Glomerular visceral epithelial cell (primary cell): ENCODE results near the gene FBXO24.
A peak's percentile ranks its signal among the peaks of the same experiment; 100 is the strongest.

Experiments
- DNase-seq: peaks from one replicate; pipeline ENCODE4 v3.0.0-alpha.2; 2016; ENCODE audit errors: extremely low spot score

Gene FBXO24

GRCh38 chr7:100574362-100575205 lies 11.5 kb upstream of the FBXO24 start:
- no peak for DNase-seq

- DNase-seq: no peak
Measured at GRCh38 chr7:100575206-100575631, 10.9 kb upstream of the FBXO24 start.

- DNase-seq: no peak
Measured at GRCh38 chr7:100575746-100576383, 10.3 kb upstream of the FBXO24 start.

- no peak for DNase-seq
Measured at GRCh38 chr7:100576384-100576993, 9.6 kb upstream of the FBXO24 start.

- no peak for DNase-seq
Measured at GRCh38 chr7:100577103-100577502, 9.0 kb upstream of the FBXO24 start.

- DNase-seq: no peak
Measured at GRCh38 chr7:100577507-100577906, 8.6 kb upstream of the FBXO24 start.

GRCh38 chr7:100578246-100579183 lies 7.6 kb upstream of the FBXO24 start:
- no peak for DNase-seq

- no peak for DNase-seq
Measured at GRCh38 chr7:100580466-100581283, 5.5 kb upstream of the FBXO24 start.

- no peak for DNase-seq
Measured at GRCh38 chr7:100582041-100582579, 4.0 kb upstream of the FBXO24 start.

GRCh38 chr7:100582650-100583049 lies 3.5 kb upstream of the FBXO24 start:
- DNase-seq: no peak

GRCh38 chr7:100583132-100584053 lies 2.7 kb upstream of the FBXO24 start:
- DNase-seq: peak; percentile 11

- no peak for DNase-seq
Measured at GRCh38 chr7:100584054-100584682, 2.0 kb upstream of the FBXO24 start.

- DNase-seq: peak; percentile 31
Measured at GRCh38 chr7:100584683-100585510, 1.2 kb upstream of the FBXO24 start.

- DNase-seq: peak; percentile 26
Measured at GRCh38 chr7:100585511-100586265, 440 bp upstream of the FBXO24 start, which contains the start of gene LRCH4. Gene LRCH4, minus strand, starts transcription at chr7:100586129. Its CDS starts 29 bp downstream, at chr7:100586100.

- DNase-seq: peak; percentile 32
Measured at GRCh38 chr7:100588438-100588837, 2.3 kb downstream of the FBXO24 start.

GRCh38 chr7:100589341-100589947 lies 3.3 kb downstream of the FBXO24 start:
- no peak for DNase-seq
